Endometrial microvascular endothelial cells (primary cell): ENCODE measurements around the gene ALS2CL. TPM values are rescaled to one million over a fixed set of nuclear protein-coding genes. Genes with fewer than 3 reads are reported as not detected.

ENCODE experiments used
- in situ Hi-C: cut with HindIII; loops from 2 replicates; pipeline ENCODE4 v1.10.0; 2017; ENCODE audit warnings: low sequenced_read_pairs, low pct_unique_long_range_greater_than_20kb; ENCODE audit errors: inconsistent ontology term
- total RNA-seq: library from RNA; depleted of rRNA; stranded (reverse); fragments of >200 nt; gene quantifications from one replicate; pipeline ENCODE4 v1.2.3, GENCODE V29; 2015; ENCODE audit errors: inconsistent ontology term

Gene ALS2CL
- total RNA-seq, 1 donor from 2014 or later, result 6.8 TPM

GRCh38 chr3:46656778-46657556, 36.5 kb downstream of the ALS2CL start:
- in situ Hi-C loops, result no loop called here

GRCh38 chr3:46655271-46655670, 38.2 kb downstream of the ALS2CL start:
- in situ Hi-C loops, result no loop called here

- in situ Hi-C loops, result no loop called here
These were observed 42.4 kb downstream of the ALS2CL start for GRCh38 chr3:46651084-46651483.

- in situ Hi-C loops, result no loop called here
These were observed 44.0 kb downstream of the ALS2CL start for GRCh38 chr3:46649436-46649835.

GRCh38 chr3:46648096-46648495, 45.4 kb downstream of the ALS2CL start:
- in situ Hi-C loops, result no loop called here

GRCh38 chr3:46646700-46647099, 46.8 kb downstream of the ALS2CL start:
- in situ Hi-C loops, result no loop called here

- in situ Hi-C loops, result no loop called here
These were observed 49.8 kb downstream of the ALS2CL start for GRCh38 chr3:46643701-46644100.

- in situ Hi-C loops, result no loop called here
These were observed 50.5 kb downstream of the ALS2CL start for GRCh38 chr3:46642971-46643370.

GRCh38 chr3:46640927-46641326, 52.6 kb downstream of the ALS2CL start:
- in situ Hi-C loops, result no loop called here

GRCh38 chr3:46639221-46639620, 54.3 kb downstream of the ALS2CL start:
- in situ Hi-C loops, result no loop called here

GRCh38 chr3:46634856-46635255, 58.6 kb downstream of the ALS2CL start:
- in situ Hi-C loops, result no loop called here

GRCh38 chr3:46632792-46633191, 60.7 kb downstream of the ALS2CL start:
- in situ Hi-C loops, result no loop called here

- in situ Hi-C loops, result no loop called here
These were observed 63.6 kb downstream of the ALS2CL start for GRCh38 chr3:46629551-46630517.

- in situ Hi-C loops, result no loop called here
These were observed 64.5 kb downstream of the ALS2CL start for GRCh38 chr3:46628901-46629369.

GRCh38 chr3:46627078-46627477, 66.4 kb downstream of the ALS2CL start:
- in situ Hi-C loops, result no loop called here

GRCh38 chr3:46626039-46626438, 67.4 kb downstream of the ALS2CL start:
- in situ Hi-C loops, result no loop called here

- in situ Hi-C loops, result no loop called here
These were observed 68.4 kb downstream of the ALS2CL start for GRCh38 chr3:46624975-46625490.

GRCh38 chr3:46624533-46624932, 68.9 kb downstream of the ALS2CL start:
- in situ Hi-C loops, result no loop called here
